Measurements from ENCODE around the gene B3GNT2. TPM values are rescaled to one million over a fixed set of nuclear protein-coding genes. Genes with fewer than 3 reads are reported as not detected.

The B3GNT2 gene
- total RNA-seq, 1 donor from 2014 or later = 14.9 TPM

GRCh38 chr2:62200291-62200841 is 4.5 kb downstream of the B3GNT2 start:
- intact Hi-C loops (cut with DNase I) = no loop called here
- no peak for ATAC-seq
- no peak for DNase-seq (ENCODE audit: missing footprints)

DNA sequence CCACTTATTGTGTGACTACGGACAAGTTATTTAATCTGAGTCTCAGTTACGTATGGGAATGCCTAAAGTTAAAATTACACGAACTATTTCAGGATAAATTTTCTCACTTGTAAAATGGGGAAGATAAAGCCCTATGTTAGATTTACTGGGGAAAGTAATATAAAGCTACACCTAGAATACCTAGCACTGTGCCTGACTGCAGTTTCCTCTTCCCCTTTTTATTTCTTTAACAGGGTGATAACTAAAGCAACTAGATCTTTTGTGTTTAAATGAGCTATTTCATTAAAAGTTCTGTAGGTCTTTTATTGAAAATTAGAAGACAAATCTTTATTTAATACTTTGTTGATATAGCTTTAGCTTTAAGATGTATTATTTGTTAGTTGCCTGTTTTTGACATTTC is 5.0 kb downstream of the B3GNT2 start:
- ATAC-seq = no peak
- DNase-seq (ENCODE audit: missing footprints) = no peak
- intact Hi-C loops (cut with DNase I) = no loop called here

GRCh38 chr2:62201307-62201706 is 5.4 kb downstream of the B3GNT2 start:
- ATAC-seq (no peak), DNase-seq (ENCODE audit: missing footprints) (no peak)
- intact Hi-C loops (cut with DNase I) = no loop called here

DNA sequence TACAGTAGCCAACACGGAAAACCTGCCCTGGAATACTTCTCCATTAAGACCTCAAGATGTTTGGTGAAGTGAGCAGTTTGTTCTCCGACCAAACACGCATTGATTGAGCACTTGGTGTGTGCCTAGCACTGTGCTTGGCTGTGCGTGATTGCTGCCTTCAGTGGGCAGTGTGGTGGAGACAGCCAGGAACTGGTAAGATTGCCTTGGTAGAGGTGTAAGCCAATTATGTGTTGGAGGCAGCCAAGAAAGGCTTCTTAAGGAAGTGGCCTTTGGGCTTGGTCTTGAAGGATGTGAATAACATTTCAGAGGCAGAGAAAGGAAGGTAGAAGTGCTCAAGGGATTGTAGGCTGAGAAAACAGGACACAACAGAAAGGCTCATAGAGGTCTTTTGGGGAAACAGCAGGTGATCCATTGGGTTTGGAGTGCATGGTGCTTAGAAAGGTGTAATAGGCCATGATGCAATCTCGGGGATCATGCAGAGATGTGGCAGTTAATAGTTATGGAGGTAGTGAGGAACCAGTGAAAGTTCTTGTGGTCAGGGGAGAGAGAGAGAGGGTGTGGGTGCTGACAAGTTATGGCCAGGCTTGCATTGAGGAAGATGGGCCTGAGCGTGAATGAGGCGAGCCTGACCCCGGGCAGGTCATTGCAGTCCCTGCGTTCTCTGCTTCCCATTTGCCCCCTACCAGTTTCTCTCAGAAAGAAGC is 6.3 kb downstream of the B3GNT2 start:
- no peak for ATAC-seq
- intact Hi-C loops (cut with DNase I) = no loop called here
- DNase-seq (ENCODE audit: missing footprints) = no peak

DNA sequence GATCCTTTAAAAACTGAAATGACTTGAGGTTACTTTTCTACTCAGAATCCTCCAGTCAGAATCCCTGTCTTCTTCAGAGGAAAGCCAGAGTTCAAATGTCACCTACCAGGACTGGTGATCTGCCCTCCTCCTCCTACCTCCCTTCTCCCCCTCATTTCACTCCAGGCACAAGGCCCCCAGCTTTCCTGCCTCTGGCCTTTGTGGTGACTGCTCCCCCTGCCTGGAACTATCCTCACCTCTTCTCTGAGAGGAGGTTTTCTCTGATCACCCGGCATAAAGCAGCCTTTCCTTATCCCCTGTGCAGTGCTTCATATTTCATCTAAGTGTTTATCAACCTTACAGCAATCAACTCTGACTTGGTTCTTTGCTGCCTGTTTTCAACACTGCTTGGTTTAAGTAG is 6.8 kb downstream of the B3GNT2 start:
- intact Hi-C loops (cut with DNase I) = no loop called here
- ATAC-seq = no peak
- no peak for DNase-seq (ENCODE audit: missing footprints)

GRCh38 chr2:62203459-62203858 is 7.5 kb downstream of the B3GNT2 start:
- ATAC-seq = no peak
- intact Hi-C loops (cut with DNase I) = no loop called here
- no peak for DNase-seq (ENCODE audit: missing footprints)

GRCh38 chr2:62204998-62205496 is 9.1 kb downstream of the B3GNT2 start:
- intact Hi-C loops (cut with DNase I) = no loop called here
- no peak for ATAC-seq
- no peak for DNase-seq (ENCODE audit: missing footprints)

DNA sequence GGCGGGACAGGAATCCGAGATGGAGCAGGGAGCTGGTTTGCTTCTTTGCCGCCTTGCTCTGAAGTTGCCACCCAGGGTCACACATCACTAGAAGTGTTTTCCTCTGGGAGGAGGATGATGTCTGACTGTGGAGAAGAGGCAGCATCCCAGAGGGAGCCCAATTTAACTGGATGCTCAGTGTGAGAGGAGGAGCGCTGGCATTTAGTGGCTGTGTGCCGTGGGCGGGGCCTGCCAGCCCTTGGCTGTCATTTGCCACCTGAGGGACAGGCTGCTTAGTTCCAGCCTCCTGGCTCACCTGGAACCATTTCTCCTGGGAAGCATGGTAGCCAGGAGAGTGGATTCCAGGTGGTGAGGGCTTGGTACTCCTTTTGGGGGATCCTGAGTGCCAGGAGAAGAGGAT is 9.6 kb downstream of the B3GNT2 start:
- ATAC-seq (no peak), DNase-seq (ENCODE audit: missing footprints) (no peak)
- intact Hi-C loops (cut with DNase I) = no loop called here

DNA sequence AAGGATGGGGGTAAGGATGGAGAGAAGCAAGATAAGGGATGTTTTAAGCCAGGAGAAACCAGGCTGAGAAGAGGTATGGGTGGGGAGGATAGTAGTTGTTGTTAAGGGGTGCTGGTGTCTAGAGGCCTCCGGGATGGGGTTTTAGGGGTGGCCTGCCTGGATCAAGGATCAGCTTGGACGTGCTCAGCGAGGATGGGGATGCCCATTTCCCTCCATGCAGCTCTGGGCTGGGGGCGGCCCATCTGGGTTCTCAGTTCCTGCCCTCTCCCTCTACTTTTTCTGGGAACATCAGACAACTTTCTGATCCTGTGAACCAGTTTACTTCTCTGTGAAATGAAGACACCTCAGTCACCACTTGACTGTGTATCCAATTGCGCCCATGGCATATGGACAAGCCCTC is 10.1 kb downstream of the B3GNT2 start:
- ATAC-seq (no peak), DNase-seq (ENCODE audit: missing footprints) (no peak)
- intact Hi-C loops (cut with DNase I) = no loop called here

DNA sequence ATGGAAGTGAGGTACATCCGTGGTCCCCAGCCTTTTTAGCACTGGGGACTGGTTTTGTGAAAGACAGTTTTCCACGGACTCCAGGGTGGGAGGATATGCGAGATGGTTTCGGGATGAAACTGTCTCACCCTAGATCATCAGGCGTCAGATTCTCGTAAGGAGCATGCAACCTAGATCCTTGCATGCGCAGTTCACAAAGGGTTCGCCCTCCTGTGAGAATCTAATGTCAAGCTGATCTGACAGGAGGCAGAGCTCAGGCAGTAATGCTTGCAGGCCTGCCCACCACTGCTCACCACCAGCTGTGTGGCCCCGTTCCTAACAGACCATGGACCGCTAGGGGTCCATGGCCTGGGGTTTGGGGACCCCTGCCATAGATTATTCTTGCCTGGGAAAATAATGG is 11.6 kb downstream of the B3GNT2 start:
- DNase-seq (ENCODE audit: missing footprints) = no peak
- intact Hi-C loops (cut with DNase I) = no loop called here
- ATAC-seq = no peak

DNA sequence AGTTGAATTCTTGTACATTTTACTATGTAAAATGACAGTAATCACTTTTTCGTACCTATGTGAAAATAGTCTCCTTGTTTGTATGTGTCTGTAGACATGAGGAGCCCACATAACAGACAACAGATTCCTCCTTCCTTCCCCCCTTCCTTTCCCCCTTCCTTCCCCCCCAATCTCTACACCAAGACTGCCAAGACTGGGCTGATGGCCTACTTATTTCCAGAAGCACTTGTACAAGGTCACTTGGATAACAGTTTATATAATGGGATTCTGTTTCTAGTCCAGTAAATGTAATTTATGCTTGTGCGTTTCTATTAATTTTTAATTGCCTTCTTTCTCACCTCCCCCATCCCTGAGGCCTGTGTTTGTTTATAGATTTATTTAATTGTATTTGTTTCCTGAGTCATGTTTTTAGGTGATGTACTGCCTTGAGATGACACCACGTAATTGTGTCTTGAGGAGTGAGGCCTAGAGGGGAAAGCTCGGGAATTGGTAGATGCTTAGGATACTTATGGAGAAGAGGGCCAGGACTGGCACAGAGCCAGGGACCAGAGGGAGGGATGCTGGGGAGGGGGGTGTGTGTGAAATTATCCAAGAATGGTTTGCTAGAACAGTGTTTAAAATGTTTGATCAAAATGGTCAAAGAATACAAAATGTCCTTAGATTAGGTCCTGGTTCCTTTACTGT is 12.3 kb downstream of the B3GNT2 start:
- ATAC-seq = no peak
- intact Hi-C loops (cut with DNase I) = no loop called here
- DNase-seq (ENCODE audit: missing footprints) = no peak

DNA sequence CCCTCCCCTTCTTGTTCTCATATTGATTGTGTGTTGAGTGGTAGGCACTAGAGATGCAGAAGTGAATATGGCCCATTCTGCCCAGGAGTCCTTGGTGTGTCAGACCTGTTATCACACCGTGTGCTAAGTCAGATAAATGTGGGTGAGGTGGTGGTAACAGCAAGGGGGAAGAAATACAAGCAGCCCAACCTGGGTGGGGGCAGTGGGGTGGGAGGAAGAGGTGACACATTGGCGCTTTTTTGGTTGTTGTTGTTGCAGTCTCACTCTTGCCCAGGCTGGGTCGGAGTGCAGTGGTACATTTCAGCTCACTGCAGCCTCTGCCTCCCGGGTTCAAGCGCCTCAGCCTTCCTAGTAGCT is 12.8 kb downstream of the B3GNT2 start:
- no peak for ATAC-seq
- intact Hi-C loops (cut with DNase I) = no loop called here
- no peak for DNase-seq (ENCODE audit: missing footprints)

- DNase-seq (ENCODE audit: missing footprints) (no peak), ATAC-seq (no peak)
- intact Hi-C loops (cut with DNase I) = no loop called here
Observed at GRCh38 chr2:62209427-62209991, 13.6 kb downstream of the B3GNT2 start.

GRCh38 chr2:62215306-62216064 is 19.6 kb downstream of the B3GNT2 start:
- intact Hi-C loops (cut with DNase I) = loop anchor here (5.0 kb wide), 1 partner anchor 197 kb away; no protein-coding TSS in a partner anchor
- no peak for DNase-seq (ENCODE audit: missing footprints)
- peak; percentile 27 for ATAC-seq

GRCh38 chr2:62216113-62216512 is 20.2 kb downstream of the B3GNT2 start:
- no peak for ATAC-seq
- no peak for DNase-seq (ENCODE audit: missing footprints)
- intact Hi-C loops (cut with DNase I) = loop anchor here (5.0 kb wide), 1 partner anchor 196 kb away; no protein-coding TSS in a partner anchor

GRCh38 chr2:62216616-62217015 is 20.7 kb downstream of the B3GNT2 start:
- intact Hi-C loops (cut with DNase I) = loop anchor here (5.0 kb wide), 1 partner anchor 196 kb away; no protein-coding TSS in a partner anchor
- ATAC-seq = peak; percentile 67
- DNase-seq (ENCODE audit: missing footprints) = no peak

DNA sequence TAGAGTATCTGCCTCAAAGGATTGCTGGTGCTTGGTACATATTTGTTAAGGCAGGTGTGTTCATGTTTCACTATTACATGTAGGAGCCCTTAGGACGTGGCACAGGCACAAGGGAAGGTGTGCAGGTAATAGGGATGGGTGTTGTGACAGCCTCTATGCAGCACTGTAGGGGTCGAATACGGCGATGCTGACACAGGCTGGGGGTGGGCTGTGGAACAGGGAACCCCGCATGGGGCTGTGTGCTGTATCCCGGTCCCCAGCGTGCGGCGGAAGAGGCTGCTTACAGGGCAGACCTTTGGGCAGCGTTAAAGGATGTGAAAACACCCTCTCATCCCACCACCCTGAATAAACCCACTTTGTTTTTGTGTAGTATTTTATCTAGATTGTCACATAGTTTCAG is 21.5 kb downstream of the B3GNT2 start:
- intact Hi-C loops (cut with DNase I) = loop anchor here (5.0 kb wide), 1 partner anchor 195 kb away; no protein-coding TSS in a partner anchor
- DNase-seq (ENCODE audit: missing footprints) = no peak
- no peak for ATAC-seq

- intact Hi-C loops (cut with DNase I) = loop anchor here (5.0 kb wide), 1 partner anchor 194 kb away; no protein-coding TSS in a partner anchor
- DNase-seq (ENCODE audit: missing footprints) = no peak
- ATAC-seq = no peak
Observed at GRCh38 chr2:62217970-62218369, 22.1 kb downstream of the B3GNT2 start.

Data from Right ventricle myocardium inferior (tissue), 1 donor.